Measurements from ENCODE around the gene CLINT1.

CLINT1 gene

GRCh38 chr5:157864067-157864466 is 5.1 kb upstream of the CLINT1 start:
- ChIA-PET POLR2A (no interaction called here), CTCF (no interaction called here)
- no peak overlapping the region for H3K4me3 ChIP-seq (ENCODE audit: low read depth, low read length)
- TF ChIP-seq CTCF (IDR thresholded peaks at IDR 0.05; ENCODE audit: insufficient read depth, low read length, missing control alignments), result no peak
- DNase-seq (ENCODE audit: low read depth, low spot score), result no peak

GRCh38 chr5:157862183-157862851 is 3.4 kb upstream of the CLINT1 start:
- ChIA-PET CTCF (interaction anchor here (0.6 to 1.8 kb wide), 2 partner anchors 134 to 1265 kb away, joined by 3 to 4 read pairs; no protein-coding TSS in a partner anchor), POLR2A (no interaction called here)
- no peak for TF ChIP-seq CTCF (IDR thresholded peaks at IDR 0.05; ENCODE audit: insufficient read depth, low read length, missing control alignments)
- no peak overlapping the region for H3K4me3 ChIP-seq (ENCODE audit: low read depth, low read length)
- DNase-seq (ENCODE audit: low read depth, low spot score), result no peak

GRCh38 chr5:157860898-157861890 is 2.2 kb upstream of the CLINT1 start:
- POLR2A ChIA-PET, result no interaction called here
- TF ChIP-seq CTCF (IDR thresholded peaks at IDR 0.05; ENCODE audit: insufficient read depth, low read length, missing control alignments), result no peak

GRCh38 chr5:157859227-157859575 is 256 bp upstream of the CLINT1 start:
- ChIA-PET CTCF (interaction anchor here (0.7 to 1.4 kb wide), 7 partner anchors 10 to 135 kb away, joined by 3 to 4 read pairs (median 3); no protein-coding TSS in a partner anchor), POLR2A (interaction anchor here (0.6 to 0.9 kb wide), 4 partner anchors 14 to 116 kb away, joined by 3 to 4 read pairs (median 3); no protein-coding TSS in a partner anchor)
- no peak for DNase-seq (ENCODE audit: low read depth, low spot score)
- H3K4me3 ChIP-seq (ENCODE audit: low read depth, low read length), result peak overlapping the region; percentile 97
- TF ChIP-seq CTCF (IDR thresholded peaks at IDR 0.05; ENCODE audit: insufficient read depth, low read length, missing control alignments), result no peak

More at GRCh38 chr5:157860898-157861890, 2.2 kb upstream of the CLINT1 start:
- H3K4me3 ChIP-seq (ENCODE audit: low read depth, low read length), result no peak overlapping the region
- CTCF ChIA-PET, result interaction anchor here (0.6 to 1.8 kb wide), 5 partner anchors 35 to 1272 kb away, joined by 3 to 4 read pairs (median 3); no protein-coding TSS in a partner anchor
- DNase-seq (ENCODE audit: low read depth, low spot score), result no peak

GRCh38 chr5:157857816-157858526 is 974 bp downstream of the CLINT1 start:
- POLR2A ChIA-PET, result interaction anchor here (0.5 to 0.9 kb wide), 3 partner anchors 12 to 91 kb away, joined by 3 read pairs; no protein-coding TSS in a partner anchor
- no peak for DNase-seq (ENCODE audit: low read depth, low spot score)
- TF ChIP-seq CTCF (IDR thresholded peaks at IDR 0.05; ENCODE audit: insufficient read depth, low read length, missing control alignments), result no peak

More at GRCh38 chr5:157857816-157858526, 974 bp downstream of the CLINT1 start:
- CTCF ChIA-PET, result interaction anchor here (1.1 to 3.9 kb wide), 12 partner anchors 11 to 138 kb away, joined by 3 to 29 read pairs (median 4); no protein-coding TSS in a partner anchor
- H3K4me3 ChIP-seq (ENCODE audit: low read depth, low read length), result peak overlapping the region; percentile 97
